ENCODE results near the gene MAPKAPK3.

Gene MAPKAPK3

DNA sequence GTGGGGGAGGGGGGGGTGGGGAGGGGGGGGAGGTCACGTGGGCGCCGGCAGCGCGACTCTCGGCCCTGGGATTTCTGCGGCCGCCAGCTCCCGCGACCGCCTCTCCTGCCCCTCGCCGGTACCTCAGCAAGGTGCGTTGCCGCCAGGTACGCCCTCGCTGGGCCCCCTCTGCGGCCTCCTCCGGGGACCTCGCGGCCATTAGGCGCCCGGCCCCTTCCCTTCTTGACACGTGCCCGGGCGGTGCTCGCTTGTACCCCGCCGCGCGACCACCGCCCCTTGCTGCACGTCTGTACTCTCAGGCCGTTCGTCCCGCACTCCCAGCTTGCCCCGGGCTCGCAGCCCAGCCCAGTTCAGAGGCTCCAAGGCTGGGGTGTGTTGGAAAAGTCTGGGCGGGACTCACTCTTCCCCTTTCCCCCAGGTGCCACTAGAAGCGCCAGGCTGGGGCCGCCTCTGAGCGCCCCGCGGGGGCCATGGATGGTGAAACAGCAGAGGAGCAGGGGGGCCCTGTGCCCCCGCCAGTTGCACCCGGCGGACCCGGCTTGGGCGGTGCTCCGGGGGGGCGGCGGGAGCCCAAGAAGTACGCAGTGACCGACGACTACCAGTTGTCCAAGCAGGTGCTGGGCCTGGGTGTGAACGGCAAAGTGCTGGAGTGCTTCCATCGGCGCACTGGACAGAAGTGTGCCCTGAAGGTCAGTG is at the start of gene MAPKAPK3:
MAPKAPK3 (plus strand) TSS at position 56 of the 696 bp plus-strand sequence; CDS start at position 471, 415 bp downstream.
- DNase-seq = no peak

DNA sequence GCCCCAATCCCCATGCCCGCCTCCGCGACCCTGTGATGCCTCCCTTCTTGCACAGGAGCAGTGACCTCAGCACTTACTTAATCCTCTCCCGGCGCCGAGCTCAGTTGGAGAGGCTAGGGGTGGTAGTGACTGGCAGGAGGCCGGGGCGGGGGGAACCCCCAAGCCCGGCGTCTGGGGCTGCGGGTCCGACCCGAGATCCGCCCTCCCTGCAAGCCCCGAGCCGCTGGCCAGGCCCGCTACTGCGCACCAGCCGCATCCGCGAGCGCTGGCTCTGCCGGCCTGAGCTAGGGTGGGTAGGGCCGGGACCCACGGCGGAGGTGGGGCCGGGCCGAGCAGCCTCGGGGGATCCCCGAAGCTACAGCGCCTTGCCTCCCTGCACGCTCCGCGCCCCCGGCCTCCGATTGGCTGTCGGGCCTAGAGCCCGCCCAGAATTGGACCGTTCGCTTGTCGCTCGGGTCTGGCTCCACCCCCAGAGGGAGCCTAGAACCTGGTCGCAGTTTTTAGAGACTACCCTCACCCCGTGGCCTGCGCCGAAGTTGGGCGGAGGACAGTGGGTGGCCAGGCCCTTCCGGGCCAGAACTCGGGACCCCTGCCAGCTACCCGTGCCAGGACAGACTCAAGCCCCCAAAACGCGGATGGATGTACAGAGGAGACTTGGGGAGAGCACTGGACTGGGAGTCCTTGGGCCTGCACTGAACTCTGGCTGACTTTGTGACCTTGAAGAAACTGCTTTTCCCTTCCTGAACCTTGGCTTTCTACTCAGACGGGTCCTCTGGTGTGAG is 49.4 kb upstream of the MAPKAPK3 start, which contains the start of gene C3orf18:
C3orf18 (minus strand) TSS at position 362 of the 782 bp plus-strand sequence. CDS start 2,048 bp downstream, outside the sequence.
- DNase-seq = peak; percentile 92 to 94

DNA sequence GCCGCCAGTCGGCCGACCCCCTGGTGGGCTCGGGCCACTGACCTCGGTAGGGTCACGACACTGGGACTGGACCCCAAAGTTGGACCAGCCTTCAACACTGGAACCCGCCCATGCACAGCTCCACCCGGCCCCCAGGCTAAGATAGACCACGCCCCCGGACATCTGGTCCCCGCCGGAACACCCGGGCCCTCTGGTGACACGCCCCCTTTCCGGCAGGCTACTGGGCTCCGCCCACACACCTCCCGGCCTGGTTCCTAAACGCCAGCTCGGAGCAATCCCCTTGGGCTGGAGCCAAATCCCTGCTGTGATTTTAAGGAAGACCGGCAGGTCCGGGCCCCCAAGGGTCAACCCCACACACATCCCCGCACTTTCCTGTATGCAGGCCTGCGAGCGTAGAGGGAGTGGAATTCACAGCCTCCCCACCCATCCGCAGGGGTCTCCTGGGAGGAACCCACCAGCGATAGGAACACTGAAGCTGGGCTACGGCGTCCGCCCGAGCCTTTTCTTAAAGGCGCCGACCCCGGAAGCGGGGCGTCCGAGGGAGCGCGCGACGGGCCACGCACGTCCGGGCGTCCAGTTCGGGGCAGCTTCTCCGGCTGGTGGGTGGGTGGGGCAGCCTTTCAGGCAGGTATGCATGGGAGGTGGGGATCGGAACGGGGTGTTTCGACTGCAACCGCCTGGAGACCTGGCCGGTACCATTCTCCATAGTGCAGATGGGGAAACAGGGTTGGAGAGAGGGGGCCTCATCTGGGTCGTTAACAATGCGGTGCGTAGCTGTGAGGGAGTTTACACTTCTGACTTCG is 47.8 kb upstream of the MAPKAPK3 start, which contains the start of gene HEMK1:
HEMK1 (plus strand) TSS at position 576 of the 803 bp plus-strand sequence. CDS start 1,583 bp downstream, outside the sequence.
- peak; percentile 87 to 88 for DNase-seq

DNA sequence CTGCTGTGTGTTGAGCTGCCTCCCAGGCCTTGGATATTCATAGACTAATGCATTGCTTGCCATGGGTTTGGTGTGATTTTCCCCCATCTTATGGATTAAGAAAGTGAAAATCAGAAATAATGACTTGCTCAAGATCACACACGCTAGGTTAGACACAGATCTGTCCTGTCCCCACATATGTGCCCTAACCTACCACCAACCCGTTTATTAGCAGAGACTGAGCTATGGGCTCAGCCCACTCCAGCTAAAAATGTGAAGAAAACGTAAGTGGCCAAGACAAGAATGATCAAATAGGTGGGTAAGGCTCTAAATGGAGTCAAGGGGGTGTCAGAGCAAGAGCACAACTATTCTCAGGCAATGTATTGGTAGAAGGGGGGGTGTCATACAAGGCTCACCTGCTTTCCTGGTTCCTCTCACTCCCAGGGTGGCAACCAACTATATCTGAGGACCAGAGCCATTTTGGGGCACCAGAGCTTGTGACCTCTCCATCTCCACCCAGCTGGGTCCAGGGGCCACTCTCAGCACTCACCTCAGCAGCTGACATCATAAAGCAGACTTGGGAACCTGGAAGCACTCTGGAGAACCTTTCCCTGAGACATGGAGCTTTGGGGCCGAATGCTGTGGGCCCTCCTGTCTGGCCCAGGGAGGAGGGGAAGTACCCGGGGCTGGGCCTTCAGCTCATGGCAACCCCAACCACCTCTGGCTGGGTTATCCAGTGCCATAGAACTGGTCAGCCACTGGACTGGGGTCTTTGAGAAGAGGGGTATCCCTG is 46.3 kb upstream of the MAPKAPK3 start:
- DNase-seq = no peak

DNA sequence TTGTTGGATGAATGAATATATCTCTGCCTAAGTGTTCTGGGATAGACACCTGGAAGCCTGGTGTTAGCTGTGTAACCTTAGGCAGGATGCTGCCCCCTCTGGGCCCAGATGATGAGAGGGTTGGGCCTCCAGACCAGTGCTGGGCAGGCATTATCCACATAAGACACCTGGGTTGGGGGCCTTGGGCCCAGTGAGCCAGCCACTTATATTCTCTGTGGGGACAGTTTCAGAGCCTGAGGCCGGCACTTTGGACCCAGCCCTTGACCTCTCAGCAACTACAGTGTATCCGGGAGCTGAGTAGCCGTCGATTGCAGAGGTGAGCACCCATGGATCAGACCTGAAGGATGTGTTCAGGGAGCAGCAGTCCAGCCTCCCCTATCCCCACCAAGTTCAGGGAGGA is 45.5 kb upstream of the MAPKAPK3 start:
- DNase-seq = no peak

DNA sequence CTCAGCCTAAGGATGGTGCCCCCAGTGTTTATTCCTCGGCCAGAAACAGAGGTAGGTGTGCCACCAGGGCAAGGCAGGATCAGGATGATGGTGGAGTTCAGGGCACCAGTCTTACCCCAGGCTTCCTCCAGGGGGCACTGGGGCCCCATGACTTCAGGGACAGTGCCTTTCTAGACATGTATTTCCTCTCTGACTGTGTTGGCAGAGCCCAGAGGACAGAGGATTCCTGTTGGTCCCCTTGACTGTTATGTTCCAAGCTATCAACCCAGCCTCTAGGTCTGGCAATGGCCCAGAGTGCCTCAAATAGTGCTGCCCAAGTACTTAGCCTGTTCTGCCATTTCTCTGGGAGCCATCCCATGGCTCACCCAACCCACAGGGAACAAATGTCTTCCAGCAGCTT is 44.8 kb upstream of the MAPKAPK3 start:
- DNase-seq = peak; percentile 78 to 80

DNA sequence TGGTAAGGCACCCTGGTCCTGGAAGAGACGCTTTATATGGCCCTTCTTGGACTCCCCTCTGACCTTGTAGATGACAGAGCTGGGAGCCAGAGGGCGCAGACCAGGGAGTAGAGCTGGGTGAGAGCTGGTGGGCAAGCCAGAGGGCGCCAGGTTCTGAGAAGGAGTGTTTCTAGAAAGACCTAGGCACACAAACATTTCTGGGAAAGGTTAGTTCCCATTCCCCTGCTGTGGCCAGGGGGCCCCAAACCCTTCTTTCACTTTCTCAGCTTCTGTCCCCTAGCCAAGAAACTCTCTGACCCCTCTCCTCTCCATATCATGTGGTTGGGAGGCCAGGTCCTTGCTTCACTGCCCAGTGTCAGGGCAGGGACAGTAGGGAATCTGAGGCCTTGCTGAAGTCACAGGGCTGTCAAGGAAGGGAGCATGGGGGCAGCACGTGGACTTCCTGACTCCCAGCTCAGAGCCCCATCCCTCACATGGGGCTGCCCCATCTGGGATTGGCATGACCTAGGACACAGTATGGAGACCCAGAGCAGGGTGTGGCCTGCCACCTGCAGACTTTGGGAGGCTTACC is 44.1 kb upstream of the MAPKAPK3 start:
- peak; percentile 19 to 28 for DNase-seq

DNA sequence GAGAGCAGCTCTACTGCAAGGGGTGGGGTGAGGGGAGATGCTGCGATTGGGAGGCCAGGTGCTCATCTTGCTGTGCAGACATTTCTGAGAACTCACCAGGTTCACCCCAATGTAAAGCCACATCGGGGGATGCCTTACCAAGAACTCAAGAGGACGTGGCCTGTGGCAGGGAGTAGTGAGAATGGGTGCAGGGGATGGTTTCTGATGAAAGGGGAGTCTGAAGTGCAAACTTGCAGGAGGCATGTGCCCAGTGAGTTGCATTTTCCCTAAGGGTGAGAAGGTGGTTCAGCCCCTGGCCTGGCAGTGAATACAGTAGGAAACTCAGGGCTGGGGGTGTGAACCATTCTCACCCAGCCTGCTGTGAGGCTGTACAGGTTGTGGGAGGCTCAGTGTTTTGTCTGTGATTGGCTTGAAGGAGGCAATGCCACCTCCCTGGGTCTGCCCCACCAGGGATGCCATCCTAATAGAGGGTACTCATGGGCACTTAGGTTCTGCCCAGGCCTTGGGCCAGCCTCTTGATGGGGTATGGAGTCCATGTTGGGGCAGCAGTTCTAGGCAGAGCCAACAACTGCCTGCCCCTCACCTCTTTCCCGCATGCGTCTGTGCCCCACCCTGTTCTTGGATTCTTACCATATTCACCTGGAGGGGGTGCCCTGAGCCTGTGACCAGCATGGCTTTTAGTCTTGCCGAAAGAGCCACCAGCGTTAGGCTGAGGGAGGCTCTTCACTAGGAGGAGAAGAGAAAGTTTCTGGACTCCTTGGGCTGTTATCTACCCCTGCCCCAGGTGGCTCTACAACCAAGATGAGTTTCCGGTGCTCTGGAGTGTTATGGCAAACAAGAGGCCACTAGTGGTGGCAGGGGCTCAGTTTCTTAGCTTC is 43.1 kb upstream of the MAPKAPK3 start:
- peak; percentile 68 to 78 for DNase-seq

DNA sequence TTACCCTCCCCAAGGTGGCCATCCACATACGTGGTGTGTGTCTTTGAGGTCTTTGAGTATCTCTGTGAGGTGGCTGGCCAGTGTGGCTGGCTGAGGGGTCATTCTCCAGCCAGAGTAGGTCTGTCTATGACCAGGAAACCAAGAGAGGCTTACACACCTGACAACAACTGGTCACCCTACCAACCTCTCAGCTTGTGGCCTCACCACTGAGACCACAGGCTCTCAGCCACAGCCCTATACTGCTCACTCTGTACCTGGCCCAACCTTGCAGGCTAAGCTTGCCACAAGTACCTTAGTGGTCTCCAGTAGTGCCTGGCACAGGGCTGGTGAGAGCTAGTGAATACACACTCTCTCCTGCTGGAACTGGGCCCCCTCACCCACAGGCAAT is 42.5 kb upstream of the MAPKAPK3 start:
- DNase-seq = no peak

DNA sequence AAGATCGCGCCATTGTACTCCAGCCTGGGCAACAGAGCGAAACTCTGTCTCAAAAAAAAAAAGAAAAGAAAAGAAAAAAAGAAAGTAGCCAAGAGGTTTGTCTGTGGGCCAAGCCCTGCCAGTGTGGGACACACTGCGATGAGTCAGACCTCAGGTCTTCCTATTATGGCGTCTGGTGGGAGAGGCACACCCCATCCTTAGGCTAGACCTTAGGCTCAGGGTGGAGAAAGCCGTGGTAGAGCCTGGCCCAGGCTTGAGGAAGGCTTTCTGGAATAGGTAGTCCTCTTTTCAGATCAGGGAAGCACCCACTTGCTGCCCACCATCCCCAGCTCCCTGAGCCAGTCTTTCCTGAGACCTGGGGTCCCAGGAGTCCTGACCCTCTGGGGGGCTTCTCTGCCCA is 41.6 kb upstream of the MAPKAPK3 start:
- DNase-seq = no peak

DNA sequence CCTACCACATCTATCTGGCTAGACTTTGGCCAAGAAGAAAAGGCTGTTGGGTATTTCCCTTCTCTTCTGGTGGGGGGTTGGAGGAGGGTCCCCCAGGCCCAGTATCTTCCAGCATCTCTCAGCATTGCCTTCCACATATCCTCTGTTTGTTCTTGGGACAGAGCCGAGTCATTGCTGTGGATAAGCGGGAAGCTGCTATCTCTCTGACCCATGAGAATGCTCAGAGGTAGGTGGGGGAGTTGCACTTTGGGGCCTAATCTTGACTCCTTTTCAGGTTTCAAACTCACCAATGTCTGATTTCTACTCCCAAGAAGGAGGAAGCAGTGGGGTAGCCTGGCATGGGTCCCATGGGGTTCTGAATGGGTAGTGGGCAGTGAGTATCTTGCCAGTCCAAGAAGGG is 39.6 kb upstream of the MAPKAPK3 start:
- DNase-seq = no peak

DNA sequence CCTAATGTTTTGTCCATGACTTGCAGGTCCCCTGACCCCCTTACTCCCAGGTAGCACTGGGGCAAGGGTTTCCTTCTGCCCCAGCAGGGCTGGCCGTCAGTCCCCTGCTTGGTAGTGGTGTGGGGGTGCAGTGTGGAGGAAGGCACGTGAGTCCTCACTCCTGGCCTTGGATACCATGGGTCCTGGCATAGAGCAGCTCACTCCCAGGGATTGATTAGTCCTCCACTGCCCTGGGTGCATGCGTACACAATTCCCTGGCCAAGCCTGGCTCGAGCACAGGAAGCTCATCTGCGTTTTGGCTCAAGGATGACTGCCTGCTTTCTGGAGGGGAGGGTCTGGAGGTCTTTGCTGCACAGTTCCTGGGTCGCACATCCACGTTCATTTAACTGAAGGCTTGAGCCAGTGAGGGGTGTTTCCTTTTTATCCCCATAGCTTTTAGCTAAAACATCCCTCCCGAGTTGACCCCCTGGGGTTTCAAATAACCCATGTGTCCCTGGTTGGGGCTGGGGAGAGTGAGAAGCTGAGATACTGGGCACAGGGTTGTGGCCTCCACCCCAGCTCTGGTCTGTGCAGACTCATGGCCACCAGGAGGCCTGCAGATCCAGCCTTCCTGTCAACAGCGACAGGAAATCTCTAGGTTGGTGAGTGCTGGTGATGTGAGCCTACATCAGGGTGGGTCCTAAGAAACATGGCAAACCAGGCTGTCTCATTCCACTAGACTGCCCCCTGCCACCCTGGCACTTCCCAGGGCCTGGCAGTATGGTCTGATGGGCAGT is 36.1 kb upstream of the MAPKAPK3 start:
- DNase-seq = no peak

DNA sequence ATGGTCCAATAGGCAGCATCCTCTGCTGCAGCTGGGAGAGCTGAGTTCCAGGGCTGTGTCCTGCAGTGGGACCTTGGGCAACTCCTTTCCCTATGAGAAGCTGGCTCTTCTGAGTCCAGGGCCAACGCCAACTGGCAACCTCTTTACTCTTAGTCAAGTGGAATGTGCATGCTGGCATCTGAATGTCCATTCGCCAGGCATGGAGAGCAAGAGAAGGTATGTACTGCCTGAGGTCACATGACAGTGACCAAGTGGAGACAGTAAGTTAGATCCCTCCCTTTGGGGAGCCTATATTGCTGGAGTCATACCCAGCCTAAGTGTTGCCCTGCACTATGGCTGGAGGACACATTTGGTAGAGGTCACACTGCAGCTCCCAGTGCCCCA is 35.5 kb upstream of the MAPKAPK3 start:
- no peak for DNase-seq

DNA sequence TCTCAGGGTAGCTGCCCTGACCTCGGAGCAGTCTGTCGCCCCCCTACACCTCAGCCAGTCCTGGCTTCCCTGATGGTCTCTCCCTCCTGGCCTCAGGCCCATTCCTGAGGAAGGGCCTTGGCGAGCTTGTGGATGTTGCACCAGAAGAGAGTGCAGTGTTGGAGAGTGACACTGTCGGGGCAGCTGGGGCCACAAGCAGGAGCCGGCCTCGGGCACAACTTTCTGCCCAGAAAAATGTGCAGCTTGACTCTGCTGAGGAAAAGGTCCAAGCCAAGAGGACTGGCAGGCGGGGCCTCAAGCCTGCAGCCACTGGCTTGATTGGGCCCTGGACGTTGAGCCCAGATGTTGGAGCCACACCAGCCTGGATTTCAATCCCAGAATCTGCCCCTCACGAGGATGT is 34.9 kb upstream of the MAPKAPK3 start:
- DNase-seq = no peak

DNA sequence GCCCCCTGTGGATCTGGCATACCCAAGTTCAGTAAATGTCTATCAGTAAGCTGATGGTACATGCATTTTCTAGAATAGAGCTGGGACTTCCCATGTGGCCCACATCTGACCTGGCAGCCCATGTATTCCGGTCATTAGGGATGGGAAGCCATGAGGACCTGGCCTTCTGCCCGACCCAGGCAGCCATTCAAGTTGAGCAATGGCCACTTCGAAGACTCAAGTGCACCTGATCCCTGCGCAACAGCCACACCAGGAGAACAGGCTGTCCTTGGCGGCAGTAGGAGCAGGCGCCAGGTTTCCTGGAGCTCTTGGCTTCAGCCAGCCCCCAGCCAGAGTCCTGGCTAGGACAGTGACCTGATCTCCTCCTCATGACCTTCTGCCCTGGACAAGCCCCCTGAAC is 33.1 kb upstream of the MAPKAPK3 start:
- DNase-seq = no peak

DNA sequence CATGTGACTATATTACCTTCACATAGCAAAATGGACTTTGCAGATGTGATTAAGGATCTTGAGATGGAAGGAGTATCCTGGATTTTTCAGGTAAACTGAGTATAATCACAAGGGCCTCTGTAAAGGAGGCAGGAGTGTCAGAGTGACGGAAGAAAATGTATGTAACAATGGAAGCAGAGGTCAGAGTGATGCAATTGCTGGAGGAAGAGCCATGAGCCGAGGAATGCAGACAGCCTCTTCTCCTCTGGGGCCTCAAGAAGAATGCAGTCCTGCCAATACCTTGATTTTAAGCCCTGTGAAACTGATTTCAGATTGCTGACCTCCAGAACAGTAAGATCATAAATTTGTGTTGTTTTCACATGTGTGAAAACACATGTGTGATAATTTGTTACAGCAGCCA is 32.6 kb upstream of the MAPKAPK3 start:
- DNase-seq = no peak

DNA sequence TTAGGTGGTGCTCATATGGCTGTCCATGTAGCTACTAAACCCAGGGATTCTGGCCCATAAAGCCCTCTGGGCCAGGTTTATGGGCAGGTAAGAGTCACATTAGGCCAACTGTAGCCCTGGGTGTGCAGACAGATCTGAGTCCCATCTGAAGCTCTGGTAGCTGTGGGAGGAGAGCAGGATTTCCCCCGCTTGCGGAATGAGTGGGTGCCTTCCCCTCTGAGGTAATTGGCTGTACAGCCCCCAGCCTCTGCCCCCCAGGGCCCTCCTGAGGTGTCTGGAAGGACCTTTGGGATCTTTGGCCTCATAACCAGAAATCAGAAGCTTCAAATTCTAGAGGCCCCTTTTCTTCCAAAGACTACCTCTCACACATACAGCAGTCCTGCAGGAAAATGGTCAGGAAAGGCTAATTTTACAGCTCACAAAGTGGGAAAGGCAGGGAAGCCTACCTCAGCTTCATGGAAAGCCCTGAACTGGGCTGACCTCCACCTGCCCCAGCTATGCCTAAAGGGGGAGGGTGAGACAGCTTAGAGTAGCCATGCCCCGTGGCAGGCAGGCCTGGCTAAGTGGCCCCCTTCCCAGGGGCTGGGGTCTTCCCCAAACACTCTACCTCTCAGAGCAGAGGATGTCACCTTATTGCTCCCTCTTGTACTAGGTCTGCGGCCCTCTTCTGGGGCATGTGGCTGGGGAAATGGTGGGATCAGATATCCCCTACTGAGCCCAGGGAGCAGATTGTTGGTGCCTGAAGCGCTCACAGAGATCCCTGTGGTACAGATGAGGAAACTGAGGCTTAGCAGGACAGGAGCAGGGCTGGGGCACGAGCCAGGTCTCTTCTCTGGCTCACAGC is 30.8 kb upstream of the MAPKAPK3 start:
- DNase-seq = no peak

DNA sequence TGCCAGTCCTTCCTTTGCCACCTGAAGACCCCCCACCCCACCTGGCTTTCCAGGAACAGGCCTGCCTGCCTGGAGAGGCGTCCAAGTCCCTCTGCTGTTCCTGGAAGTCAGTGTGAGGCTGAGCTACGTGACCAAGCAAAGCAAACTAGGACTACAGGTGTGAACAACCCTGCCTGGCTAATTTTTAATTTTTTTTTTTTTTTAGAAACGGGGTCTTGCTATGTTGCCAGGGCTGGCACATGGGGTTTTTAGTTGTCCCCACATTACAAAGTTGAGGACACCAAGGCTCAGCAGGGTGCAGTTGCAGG is 30.2 kb upstream of the MAPKAPK3 start:
- DNase-seq = no peak

DNA sequence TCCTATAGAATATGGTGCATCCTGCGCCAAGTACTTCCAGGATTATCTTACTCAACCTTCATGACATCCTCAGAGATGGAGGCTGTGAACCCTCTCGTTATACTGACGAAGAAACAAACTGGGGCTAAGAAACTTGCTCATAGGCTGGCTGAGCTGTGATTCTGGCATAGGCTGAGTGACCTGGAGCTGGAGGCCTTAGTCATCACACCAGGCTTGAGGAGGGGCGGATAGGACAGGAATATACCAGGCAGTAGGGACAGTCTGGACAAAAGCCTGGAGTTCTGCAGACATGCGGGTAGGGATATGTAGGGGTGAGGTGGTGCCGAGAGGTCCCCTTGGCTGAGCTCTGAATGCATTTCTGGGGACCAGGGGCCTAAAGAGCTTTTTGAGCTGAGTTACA is 29.6 kb upstream of the MAPKAPK3 start:
- no peak for DNase-seq

Data from activated CD4-positive, alpha-beta T cell treated with anti-CD3 and anti-CD28 coated beads, Interleukin-2, amount 50 U/mL, for 4 hours (primary cell).